ENCODE measurements around the gene TMSB4X.
A peak's percentile ranks its signal among the peaks of the same experiment; 100 is the strongest.
"Not testable (repeated sequence)": the region's sequence is repeated elsewhere in the genome, so short reads cannot be mapped to it uniquely, and the experiment has no call there.

TMSB4X gene

DNA sequence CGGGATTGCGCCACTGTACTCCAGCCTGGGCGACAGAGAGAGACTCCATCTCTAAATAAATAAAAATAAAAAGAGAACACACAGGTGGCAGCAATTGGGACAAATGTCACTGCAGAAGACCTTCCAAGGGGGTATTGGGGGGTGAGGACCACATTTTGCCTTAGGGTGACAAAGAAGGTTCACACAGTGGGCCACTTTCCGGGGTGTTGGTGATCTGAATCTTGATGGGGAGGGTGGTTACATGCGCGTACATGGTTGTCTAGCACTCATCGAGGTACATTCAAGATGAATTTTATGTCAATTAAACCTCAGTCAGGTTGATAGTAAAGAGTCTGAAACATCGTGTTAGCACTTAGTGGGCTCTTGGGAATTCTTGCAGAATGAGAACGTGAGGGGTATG is 20.5 kb upstream of the TMSB4X start:
- FAIRE-seq (peak; percentile 78), DNase-seq (ENCODE audit: extremely low spot score, insufficient read length, low read depth) (no peak)

- peak; percentile 74 for FAIRE-seq
- DNase-seq (ENCODE audit: extremely low spot score, insufficient read length, low read depth): no peak
Measured at GRCh38 chrX:12954981-12955380, 19.9 kb upstream of the TMSB4X start.

DNA sequence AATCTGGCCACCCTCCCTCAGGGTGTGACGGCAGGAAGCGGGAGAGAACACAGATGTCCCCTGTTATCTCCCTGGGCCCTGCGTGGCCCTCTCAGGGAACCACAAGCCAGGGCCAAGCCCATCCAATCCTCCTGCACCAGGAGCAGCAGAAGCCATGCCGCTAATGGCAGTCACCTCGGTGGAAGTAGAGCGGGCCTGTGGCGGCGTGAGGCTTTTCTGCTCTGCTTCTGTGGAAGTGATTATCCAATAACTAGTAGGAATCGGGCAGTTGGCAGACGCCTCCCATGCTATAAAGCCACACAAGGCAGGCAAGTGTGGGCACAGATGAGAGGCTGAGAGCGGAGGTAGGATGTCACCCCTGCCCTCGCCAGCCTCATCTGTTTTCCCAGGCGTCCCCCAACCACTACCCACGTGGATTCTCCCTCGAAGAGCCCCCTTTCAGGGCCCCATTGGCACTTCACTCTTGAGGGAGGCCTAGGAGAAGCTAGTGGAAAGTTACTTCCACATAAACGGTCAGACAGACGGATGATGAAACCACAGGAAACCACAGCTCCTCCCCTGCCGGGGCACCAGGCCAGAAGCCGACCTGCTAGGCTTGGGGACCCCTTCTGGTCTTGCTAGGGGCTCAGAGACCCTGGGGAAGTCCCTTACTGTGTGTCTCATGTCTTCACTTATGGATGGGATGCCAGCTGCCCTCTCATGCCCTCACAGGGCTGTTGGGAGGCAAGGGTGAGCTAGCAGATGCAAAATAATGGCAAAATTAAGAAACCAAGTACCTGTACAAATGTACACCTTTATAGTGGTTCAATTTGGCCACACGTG is 18.8 kb upstream of the TMSB4X start:
- FAIRE-seq (peak; percentile 100), DNase-seq (ENCODE audit: extremely low spot score, insufficient read length, low read depth) (no peak)

GRCh38 chrX:12956704-12957534 is 18.0 kb upstream of the TMSB4X start:
- FAIRE-seq (no peak), DNase-seq (ENCODE audit: extremely low spot score, insufficient read length, low read depth) (no peak)

GRCh38 chrX:12958059-12958458 is 16.9 kb upstream of the TMSB4X start:
- FAIRE-seq: peak; percentile 95
- DNase-seq (ENCODE audit: extremely low spot score, insufficient read length, low read depth): no peak

DNA sequence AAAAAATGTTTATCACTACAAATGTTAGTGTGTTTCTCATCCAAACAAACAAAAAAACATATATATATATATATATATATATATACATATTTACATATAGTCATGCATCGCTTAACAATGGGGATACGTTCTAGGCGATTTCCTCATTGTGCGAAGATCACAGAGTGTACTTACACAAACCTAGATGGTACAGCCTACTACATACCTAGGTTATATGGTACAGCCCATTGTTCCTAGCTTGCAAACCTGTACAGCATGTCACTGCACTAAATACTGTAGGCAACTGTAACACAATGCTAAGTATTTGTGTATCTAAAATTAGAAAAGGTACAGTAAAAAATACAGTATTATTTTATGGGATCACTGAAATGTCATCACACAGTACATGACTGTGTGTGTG is 16.4 kb upstream of the TMSB4X start:
- FAIRE-seq (no peak), DNase-seq (ENCODE audit: extremely low spot score, insufficient read length, low read depth) (no peak)

GRCh38 chrX:12961196-12961718 is 13.7 kb upstream of the TMSB4X start:
- peak; percentile 82 for FAIRE-seq
- no peak for DNase-seq (ENCODE audit: extremely low spot score, insufficient read length, low read depth)

DNA sequence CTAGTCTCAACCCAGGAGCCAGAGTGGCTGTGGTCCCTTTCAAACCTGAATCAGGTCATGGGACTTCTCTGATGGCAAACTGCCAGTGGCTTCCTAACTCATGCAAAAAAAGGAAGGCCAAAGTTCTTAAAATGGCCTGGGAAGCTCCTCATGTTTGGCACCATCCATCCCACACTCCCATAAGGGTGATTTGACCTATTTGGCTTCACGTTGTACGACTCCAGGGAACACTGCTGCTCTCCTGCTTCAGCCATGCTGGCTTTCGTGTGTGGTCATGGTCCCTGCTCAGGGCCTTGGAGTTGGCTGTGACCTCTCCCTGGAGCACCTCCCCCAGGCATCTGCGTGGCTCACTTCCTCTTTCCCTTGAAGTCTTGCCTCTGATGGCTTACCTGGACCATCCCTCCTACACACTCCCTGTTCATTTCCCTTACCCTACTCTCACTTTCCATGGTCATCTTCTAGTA is 12.8 kb upstream of the TMSB4X start:
- DNase-seq (ENCODE audit: extremely low spot score, insufficient read length, low read depth) (no peak), FAIRE-seq (peak; percentile 56)

DNA sequence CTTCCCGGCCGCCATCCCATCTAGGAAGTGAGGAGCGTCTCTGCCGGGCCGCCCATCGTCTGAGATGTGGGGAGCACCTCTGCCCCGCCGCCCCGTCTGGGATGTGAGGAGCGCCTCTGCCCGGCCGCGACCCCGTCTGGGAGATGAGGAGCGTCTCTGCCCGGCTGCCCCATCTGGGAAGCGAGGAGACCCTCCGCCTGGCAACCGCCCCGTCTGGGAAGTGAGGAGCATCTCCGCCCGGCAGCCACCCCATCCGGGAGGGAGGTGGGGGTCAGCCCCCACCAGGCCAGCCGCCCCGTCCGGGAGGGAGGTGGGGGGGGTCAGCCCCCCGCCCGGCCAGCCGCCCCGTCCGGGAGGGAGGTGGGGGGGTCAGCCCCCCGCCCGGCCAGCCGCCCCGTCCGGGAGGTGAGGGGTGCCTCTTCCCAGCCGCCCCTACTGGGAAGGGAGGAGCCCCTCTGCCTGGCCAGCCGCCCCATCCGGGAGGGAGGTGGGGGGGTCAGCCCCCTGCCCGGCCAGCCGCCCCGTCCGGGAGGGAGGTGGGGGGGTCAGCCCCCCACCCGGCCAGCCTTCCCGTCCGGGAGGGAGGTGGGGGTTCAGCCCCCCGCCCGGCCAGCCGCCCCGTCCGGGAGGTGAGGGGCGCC is 11.6 kb upstream of the TMSB4X start:
- FAIRE-seq; DNase-seq (ENCODE audit: extremely low spot score, insufficient read length, low read depth): not testable (repeated sequence)

DNA sequence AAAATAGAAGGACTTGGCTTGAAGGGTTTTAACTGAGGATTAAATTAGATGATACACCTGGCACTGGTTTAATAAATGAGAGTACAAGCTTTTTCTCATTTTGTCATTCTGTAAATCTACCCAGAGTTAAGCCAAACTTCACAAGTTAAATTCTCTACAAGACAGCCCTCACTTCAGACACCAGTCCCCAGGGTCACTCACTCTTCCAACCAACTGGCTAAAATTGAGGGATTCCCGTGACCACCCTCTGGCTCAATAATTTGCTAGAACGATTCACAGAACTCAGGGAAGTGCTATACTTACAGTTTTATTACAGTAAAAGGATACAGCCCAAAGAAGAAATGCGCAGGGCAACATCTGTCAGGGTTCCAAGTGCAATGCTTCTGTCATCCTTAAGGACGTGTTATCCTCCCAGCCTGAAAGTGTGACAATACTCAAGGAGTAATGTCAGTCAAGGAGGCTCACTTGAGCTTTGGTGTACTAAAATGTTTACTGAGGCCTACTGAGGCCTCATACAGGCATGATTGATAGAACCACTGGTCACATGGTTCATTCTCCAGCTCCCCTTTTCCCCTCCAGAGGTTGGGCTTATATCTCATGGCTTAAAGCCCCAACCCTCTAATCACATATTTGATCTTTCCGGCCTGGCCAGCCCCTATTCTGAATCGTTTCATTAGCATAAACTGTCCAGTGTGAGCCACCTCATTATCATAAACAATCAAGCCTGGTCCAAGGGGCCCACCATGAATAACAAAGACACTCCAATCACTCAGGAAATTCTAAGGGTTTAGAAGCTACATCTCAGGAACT is 9.6 kb upstream of the TMSB4X start:
- DNase-seq (ENCODE audit: extremely low spot score, insufficient read length, low read depth) (no peak), FAIRE-seq (no peak)

- DNase-seq (ENCODE audit: extremely low spot score, insufficient read length, low read depth) (no peak), FAIRE-seq (no peak)
Measured at GRCh38 chrX:12966151-12966550, 8.8 kb upstream of the TMSB4X start.

GRCh38 chrX:12967711-12968465 is 7.0 kb upstream of the TMSB4X start:
- FAIRE-seq (no peak), DNase-seq (ENCODE audit: extremely low spot score, insufficient read length, low read depth) (no peak)

DNA sequence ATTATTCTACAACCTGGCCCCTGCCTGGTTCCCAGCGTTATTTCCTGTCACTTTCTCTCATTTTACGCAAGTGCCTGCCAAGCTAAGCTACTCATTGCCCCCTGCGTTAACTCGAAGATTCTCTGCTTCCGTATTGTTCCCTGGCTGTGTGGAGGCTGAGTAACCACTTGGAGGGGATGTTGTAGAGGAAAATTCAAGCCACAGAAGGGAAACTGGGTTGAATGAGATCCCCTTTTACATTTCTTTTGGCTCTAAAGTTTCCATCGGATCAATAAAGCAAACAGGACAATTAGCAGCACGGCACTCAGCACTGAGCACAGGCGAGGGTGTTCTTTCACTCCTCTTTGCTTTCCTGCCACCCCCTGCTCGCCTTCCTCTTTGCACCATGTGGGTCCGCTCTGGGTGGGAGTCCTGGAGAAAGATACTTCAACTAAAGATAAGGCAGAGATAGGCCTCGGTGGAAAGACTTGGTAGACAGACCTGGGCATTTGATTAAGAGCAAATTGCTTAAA is 4.2 kb upstream of the TMSB4X start:
- DNase-seq (ENCODE audit: extremely low spot score, insufficient read length, low read depth) (no peak), FAIRE-seq (peak; percentile 72)

GRCh38 chrX:12971282-12972003 is 3.5 kb upstream of the TMSB4X start:
- no peak for DNase-seq (ENCODE audit: extremely low spot score, insufficient read length, low read depth)
- FAIRE-seq: peak; percentile 66

DNA sequence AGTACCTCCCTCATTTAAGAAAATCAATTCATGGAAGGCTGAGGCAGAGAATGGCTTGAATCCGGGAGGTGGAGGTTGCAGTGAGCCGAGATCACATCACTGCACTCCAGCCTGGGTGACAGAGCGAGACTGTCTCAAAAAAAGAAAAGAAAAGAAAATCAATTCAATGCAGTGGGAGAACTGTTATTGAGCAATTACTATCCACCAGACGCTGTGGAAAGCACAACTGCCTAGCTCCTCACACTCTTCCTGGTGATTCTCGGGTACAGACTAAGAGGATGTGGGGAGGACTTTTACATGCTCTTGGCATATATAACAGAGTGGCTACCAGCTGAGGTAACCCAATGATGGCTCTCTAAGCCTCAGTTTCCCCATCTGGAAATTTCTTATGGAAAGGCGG is 2.7 kb upstream of the TMSB4X start:
- DNase-seq (ENCODE audit: extremely low spot score, insufficient read length, low read depth) (no peak), FAIRE-seq (peak; percentile 35)

DNA sequence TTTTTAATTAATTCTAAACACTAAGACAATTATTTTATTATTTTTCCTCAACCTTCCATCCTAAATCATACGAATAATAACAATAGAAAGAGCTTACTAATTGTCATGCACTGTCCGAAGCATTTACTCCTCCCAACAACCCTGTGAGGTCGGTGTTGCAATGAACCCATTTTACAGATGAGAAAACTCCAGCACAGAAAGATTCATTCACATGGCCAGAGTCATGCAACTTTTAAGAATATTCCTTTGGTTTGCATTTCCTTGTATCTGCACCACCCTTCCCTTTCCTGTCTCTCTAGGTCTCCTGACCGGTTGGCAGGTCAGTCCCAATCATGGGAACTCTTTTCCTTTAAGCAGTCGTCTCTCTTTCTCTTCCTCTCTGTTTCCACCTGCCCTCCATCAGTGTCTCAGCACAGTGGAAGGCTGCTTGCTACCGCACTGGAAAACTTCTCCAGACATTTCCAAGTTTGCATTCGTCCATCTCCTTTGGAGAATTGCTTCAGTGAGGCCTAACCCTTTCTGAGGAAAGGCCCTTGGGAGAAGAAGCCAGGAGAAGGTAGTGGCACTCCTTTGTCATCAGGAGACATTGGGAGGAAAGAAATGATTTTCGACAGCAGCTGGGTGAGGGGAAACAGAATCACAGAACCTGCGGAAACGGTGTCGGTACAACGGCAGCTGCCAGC is 1.9 kb upstream of the TMSB4X start:
- DNase-seq (ENCODE audit: extremely low spot score, insufficient read length, low read depth): no peak
- FAIRE-seq: no peak

GRCh38 chrX:12973561-12974304 is 1.2 kb upstream of the TMSB4X start:
- peak; percentile 91 for FAIRE-seq
- DNase-seq (ENCODE audit: extremely low spot score, insufficient read length, low read depth): no peak
